Astrocyte (in vitro differentiated cells and primary cell): ENCODE results near the gene SLPI.

Source experiments
- EZH2 ChIP-seq: IDR thresholded peaks from 2 replicates; pipeline ENCODE4 v1.6.1; 2012; ENCODE audit warnings: mild to moderate bottlenecking, low read length, inconsistent platforms; ENCODE audit not compliant: insufficient read depth
- TF ChIP-seq, protein P1 (sequence below): IDR thresholded peaks from 2 replicates; pipeline ENCODE4 v1.5.1; 2011; ENCODE audit warnings: low read depth, mild to moderate bottlenecking, inconsistent platforms, low read length, moderate library complexity; ENCODE audit not compliant: insufficient read depth

DNA sequence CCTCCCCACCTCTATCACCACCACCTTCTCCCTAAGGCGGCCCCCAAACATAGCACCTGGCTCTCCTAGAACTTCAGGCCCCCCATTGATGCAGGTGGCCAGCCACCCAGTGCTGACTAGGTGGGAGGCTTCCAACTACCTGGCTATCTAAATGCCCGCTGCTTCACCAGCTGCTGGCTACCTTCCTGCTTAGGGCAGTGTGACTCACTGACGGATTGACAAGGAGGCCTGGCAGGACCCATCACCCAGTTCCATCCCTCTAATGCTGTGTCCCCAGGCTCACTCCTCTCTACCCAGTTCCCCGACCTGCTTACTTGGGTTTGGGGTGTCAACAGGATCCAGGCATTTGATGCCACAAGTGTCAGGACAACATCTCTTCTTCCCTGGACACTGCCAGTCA lies 1.1 kb downstream of the SLPI start:
- TF ChIP-seq, protein P1, sequence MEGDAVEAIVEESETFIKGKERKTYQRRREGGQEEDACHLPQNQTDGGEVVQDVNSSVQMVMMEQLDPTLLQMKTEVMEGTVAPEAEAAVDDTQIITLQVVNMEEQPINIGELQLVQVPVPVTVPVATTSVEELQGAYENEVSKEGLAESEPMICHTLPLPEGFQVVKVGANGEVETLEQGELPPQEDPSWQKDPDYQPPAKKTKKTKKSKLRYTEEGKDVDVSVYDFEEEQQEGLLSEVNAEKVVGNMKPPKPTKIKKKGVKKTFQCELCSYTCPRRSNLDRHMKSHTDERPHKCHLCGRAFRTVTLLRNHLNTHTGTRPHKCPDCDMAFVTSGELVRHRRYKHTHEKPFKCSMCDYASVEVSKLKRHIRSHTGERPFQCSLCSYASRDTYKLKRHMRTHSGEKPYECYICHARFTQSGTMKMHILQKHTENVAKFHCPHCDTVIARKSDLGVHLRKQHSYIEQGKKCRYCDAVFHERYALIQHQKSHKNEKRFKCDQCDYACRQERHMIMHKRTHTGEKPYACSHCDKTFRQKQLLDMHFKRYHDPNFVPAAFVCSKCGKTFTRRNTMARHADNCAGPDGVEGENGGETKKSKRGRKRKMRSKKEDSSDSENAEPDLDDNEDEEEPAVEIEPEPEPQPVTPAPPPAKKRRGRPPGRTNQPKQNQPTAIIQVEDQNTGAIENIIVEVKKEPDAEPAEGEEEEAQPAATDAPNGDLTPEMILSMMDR: no peak
- TF ChIP-seq EZH2: no peak
